Fibroblast of skin of back (primary cell): ENCODE results near the gene LDLRAD2.

Experiments
- DNase-seq: peaks from one replicate; pipeline ENCODE4 v3.0.0-alpha.2; 2013

LDLRAD2 gene

DNA sequence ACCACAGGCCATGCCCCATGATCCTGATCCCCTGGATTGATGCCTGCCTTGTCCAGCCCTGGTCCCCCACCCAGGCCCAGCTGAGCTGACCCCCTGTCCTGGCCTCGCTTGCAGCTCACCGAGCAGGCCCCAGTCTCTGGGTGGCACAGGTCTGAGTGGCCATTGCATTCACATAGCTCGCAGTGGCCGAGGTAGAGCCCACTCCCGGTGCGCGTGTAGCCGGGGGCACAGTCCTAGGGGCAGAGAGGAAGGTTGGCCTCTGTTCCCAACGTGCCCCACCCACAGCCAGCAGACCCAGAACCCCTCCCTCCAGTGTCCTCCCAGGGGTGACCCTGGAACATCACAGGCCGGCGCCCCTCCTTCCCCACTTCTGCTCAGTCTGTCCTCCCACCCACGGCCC, 51.9 kb downstream of the LDLRAD2 start:
- DNase-seq: no peak

DNA sequence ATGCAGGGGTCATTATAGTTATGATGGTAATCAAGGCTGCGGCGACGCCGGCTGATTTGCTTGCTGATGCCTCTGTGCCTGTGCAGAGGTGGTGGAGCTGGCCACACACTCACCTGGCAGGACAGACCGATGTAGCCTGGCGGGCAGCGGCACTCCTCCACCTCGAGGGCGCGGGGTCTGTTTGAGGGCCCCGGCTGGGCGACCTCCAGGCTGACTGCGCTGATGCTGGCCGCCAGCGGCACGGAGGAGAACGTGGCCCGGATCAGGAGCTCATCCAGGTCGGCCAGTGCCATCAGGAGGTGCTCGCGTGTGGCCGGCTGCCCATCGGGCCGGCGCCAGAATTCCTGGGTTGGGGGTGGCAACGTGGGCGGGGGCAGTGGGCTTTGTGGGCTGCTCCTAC, 52.7 kb downstream of the LDLRAD2 start:
- no peak for DNase-seq

DNA sequence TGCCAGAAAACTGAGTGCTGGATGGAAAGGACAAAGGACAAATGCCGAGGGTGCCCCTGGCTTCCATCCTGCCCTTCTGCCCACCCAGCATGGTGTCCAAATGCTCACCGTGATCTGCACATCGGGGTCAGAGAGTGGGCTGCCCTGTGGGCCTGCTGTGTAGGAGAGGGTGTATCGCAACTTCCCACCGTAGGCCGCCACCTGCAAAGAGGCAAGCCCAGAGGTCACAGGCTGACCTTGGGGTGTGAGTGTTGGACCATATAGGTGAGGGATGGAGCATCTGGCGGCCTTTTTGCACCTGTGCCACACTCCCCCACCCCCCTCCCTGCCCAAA, 53.5 kb downstream of the LDLRAD2 start:
- DNase-seq: no peak

GRCh38 chr1:21865943-21866706, 54.1 kb downstream of the LDLRAD2 start:
- no peak for DNase-seq

GRCh38 chr1:21866707-21867043, 54.6 kb downstream of the LDLRAD2 start:
- no peak for DNase-seq

GRCh38 chr1:21867451-21867996, 55.5 kb downstream of the LDLRAD2 start:
- DNase-seq: no peak

DNA sequence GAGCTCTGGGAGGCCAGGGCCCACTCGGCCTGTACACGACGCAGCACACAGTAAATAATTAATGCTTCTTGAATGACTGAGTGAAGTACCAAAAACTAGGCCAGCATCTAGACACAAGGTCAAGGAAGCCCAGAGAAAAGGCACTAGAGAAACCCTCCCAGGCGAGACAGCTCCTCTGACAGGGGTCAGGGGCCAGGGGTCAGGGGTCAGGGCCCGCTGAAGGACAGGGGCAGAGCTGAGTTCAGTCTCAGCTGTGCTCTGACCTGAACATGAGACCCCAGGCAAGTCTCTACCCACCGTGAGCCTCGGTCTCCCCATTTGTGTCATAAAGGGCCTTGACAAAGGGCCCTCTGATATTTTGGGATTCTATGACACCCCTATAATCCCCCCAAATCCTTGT, 56.4 kb downstream of the LDLRAD2 start:
- DNase-seq: no peak

DNA sequence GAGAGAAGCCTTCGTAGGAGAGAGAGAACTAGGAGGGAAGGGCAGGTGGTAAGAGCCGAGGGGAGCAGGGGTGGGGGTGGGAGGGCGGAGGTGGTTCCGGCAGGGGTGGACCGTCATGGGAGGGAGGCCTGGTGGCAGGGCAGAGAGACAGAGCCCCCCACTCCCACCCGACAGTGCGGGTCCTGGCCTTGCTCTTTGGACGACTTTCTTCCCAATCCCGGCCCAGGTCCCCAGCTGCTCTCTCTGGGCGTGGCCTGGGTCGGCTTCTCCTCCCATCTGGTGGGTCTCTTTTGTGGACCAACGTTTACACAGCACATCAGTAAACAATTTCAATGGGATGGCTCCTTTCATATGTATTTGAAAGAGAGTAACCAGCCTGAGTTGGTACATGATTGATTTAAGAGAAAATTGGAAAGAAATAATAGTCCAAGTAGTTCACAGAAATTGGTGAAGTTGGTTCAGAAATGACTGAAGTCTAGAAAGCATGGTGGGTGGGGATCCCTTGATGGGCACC, 56.9 kb downstream of the LDLRAD2 start:
- no peak for DNase-seq

DNA sequence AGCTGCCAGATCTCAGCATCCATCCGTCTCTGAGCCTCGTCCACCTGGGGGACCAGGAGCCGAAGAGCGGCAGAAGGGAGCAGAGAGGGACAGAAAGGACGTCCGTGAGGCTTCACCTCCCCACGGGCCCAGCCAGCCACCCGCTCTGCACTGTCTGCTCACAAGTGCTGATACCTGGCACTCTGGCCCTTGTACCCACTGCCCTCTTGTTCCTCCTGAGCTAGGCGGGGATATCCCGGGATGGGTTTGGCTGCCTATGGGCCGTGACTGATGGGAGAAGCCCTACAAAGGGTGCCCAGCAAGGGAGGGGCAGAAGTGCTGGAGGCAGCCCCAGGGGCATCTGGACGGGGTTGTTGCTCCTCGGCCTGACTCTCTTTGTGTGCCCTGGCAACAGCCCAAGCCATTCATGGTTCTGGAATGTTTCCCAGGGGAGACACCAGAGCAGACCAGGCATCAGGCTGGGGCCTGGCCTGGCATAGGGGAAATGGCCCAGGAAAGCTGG, 57.6 kb downstream of the LDLRAD2 start:
- peak; percentile 96 for DNase-seq

DNA sequence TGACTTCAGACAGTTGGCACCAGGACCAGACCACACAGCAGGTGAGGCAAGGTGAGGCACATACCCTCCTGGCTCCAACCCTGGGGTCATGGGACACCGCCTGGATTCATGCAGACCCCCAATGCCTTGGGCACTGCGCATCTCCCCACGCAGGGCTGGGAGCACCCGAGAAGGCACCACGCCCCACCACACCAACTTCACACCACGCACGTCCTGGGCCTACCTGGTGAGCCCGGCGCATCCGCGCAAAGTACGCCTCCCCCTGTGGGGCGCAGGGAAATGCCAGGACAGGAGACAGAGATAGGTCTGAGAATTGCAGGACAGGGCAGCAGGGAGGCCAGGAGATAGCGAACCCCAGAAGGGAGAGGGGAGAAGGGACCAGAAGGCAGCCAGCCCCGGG, 58.5 kb downstream of the LDLRAD2 start:
- no peak for DNase-seq

DNA sequence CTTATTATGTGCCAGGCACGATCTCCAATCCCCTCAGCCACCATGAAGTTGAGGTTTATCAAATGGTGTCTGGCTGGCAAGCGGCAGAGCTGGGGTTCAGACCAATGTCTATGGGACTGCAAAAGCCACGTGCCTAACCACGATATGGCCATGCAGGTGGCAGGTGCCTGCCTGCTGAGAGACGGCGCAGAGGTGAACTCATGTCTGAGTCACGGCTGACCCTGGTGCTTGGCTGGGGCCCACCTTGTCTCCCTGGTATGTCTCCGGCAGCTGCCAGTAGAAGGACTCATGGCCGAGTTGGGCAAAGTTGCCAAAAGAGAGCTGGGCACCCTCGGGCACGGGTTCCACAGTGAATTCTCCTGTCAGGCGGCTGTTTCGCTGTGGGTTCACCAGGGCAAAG, 59.9 kb downstream of the LDLRAD2 start:
- no peak for DNase-seq

GRCh38 chr1:21872445-21873079, 60.5 kb downstream of the LDLRAD2 start:
- DNase-seq: no peak

DNA sequence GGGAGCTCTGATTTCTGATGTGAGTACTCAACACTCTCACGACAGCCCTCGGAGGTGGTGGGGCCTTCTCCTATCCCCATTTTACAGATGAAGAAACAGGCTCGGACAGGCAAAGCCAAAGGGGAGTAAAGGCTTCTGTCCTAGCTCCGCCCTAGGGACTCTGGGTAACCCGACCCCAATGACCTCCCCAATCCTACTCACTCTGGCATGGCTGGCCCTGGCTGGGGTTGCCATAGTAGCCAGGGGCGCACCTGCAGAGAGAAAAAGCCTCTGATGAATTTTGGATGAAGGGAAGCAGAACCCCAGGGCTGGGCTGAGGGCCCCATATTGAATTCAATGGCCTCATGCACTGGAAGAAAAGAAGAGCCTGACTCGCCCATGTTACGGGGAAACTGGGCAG, 61.1 kb downstream of the LDLRAD2 start:
- DNase-seq: no peak

DNA sequence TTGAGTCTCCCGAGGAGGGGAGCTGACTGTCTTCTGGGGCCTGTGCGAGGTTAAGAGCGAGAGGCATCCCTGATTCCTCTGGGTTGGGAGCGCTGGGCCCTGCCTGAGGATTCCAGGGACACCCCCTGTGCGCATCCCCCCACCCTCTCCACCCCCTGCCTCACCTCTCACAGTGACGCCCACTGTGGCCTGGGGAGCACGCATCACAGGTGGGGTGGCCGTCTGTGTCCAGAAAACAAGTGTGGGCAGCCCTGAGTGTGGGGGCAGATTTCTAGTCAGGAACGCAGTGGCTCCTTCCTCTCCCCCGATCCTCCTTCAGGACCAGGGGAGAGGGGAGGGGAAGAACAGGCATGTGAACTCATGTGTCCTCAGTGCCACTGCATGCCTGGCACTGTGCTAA, 61.7 kb downstream of the LDLRAD2 start:
- DNase-seq: no peak

DNA sequence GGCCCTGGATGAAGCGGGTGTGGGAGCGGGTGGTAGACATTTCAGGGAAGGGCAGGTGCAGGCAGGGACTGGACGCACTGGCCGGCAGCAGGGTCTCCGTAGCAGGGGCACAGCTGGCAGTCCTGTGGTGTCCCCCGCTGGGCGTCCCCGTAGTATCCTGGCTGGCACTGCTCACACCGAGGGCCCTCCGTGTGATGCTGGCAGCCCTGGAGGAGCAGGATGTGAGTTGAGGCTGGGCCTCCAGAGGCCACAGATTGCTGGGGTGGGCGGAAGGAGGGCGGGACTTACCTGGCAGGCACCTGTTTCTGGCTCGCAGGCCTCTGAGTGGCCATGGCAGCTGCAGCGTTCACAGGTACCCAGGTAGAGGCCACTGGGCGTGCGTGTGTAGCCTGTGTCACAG, 62.3 kb downstream of the LDLRAD2 start:
- no peak for DNase-seq
